GM21423 (cell line): ENCODE measurements around the gene PIK3R6.
A peak's percentile ranks its signal among the peaks of the same experiment; 100 is the strongest.
"Not testable (repeated sequence)": the region's sequence is repeated elsewhere in the genome, so short reads cannot be mapped to it uniquely, and the experiment has no call there.

Experiments used
- ATAC-seq: cut with Tn5 transposase; IDR thresholded peaks from one replicate; pipeline ENCODE4 v1.9.1; 2021; ENCODE audit warnings: mild to moderate bottlenecking, moderate library complexity; ENCODE audit not compliant: unreplicated experiment

PIK3R6 gene

GRCh38 chr17:8829036-8829941 is 38.2 kb downstream of the PIK3R6 start:
- ATAC-seq = no peak

- no peak for ATAC-seq
Measured at GRCh38 chr17:8828517-8828875, 39.0 kb downstream of the PIK3R6 start.

- no peak for ATAC-seq
Measured at GRCh38 chr17:8826808-8827435, 40.6 kb downstream of the PIK3R6 start.

- no peak for ATAC-seq
Measured at GRCh38 chr17:8825802-8826201, 41.7 kb downstream of the PIK3R6 start.

- ATAC-seq = no peak
Measured at GRCh38 chr17:8823279-8823678, 44.2 kb downstream of the PIK3R6 start.

- no peak for ATAC-seq
Measured at GRCh38 chr17:8822401-8823035, 45.0 kb downstream of the PIK3R6 start.

GRCh38 chr17:8821446-8822105 is 45.9 kb downstream of the PIK3R6 start:
- no peak for ATAC-seq

GRCh38 chr17:8820311-8821010 is 47.0 kb downstream of the PIK3R6 start:
- ATAC-seq = no peak

- no peak for ATAC-seq
Measured at GRCh38 chr17:8818654-8819330, 48.7 kb downstream of the PIK3R6 start.

GRCh38 chr17:8818047-8818446 is 49.4 kb downstream of the PIK3R6 start:
- ATAC-seq = no peak

GRCh38 chr17:8806926-8807550 is 60.4 kb downstream of the PIK3R6 start:
- peak; percentile 91 for ATAC-seq

- no peak for ATAC-seq
Measured at GRCh38 chr17:8806253-8806925, 61.1 kb downstream of the PIK3R6 start.

- not testable (repeated sequence) for ATAC-seq
Measured at GRCh38 chr17:8805396-8805795, 62.1 kb downstream of the PIK3R6 start.

- no peak for ATAC-seq
Measured at GRCh38 chr17:8803531-8804420, 63.7 kb downstream of the PIK3R6 start.

GRCh38 chr17:8801135-8801840 is 66.2 kb downstream of the PIK3R6 start:
- no peak for ATAC-seq

GRCh38 chr17:8800656-8801055 is 66.8 kb downstream of the PIK3R6 start:
- no peak for ATAC-seq

- no peak for ATAC-seq
Measured at GRCh38 chr17:8799570-8800212, 67.8 kb downstream of the PIK3R6 start.
